ENCODE results near the gene FBXO33.

- TF ChIP-seq, protein P1, sequence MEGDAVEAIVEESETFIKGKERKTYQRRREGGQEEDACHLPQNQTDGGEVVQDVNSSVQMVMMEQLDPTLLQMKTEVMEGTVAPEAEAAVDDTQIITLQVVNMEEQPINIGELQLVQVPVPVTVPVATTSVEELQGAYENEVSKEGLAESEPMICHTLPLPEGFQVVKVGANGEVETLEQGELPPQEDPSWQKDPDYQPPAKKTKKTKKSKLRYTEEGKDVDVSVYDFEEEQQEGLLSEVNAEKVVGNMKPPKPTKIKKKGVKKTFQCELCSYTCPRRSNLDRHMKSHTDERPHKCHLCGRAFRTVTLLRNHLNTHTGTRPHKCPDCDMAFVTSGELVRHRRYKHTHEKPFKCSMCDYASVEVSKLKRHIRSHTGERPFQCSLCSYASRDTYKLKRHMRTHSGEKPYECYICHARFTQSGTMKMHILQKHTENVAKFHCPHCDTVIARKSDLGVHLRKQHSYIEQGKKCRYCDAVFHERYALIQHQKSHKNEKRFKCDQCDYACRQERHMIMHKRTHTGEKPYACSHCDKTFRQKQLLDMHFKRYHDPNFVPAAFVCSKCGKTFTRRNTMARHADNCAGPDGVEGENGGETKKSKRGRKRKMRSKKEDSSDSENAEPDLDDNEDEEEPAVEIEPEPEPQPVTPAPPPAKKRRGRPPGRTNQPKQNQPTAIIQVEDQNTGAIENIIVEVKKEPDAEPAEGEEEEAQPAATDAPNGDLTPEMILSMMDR (IDR thresholded peaks at IDR 0.05): no peak
- TF ChIP-seq POLR2A (IDR thresholded peaks at IDR 0.05) (no peak), EP300 (IDR thresholded peaks at IDR 0.05) (no peak)
Measured at GRCh38 chr14:39422243-39422642, 10.0 kb downstream of the FBXO33 start.

Measured in ovary (tissue), 3 donors.